Medulla oblongata (tissue), 1 donor: Measurements from ENCODE around the gene FADS6.

Experiments
- DNase-seq: peaks from one replicate; pipeline ENCODE4 v3.0.0-alpha.2; 2015; ENCODE audit errors: extremely low spot score

FADS6 gene

DNA sequence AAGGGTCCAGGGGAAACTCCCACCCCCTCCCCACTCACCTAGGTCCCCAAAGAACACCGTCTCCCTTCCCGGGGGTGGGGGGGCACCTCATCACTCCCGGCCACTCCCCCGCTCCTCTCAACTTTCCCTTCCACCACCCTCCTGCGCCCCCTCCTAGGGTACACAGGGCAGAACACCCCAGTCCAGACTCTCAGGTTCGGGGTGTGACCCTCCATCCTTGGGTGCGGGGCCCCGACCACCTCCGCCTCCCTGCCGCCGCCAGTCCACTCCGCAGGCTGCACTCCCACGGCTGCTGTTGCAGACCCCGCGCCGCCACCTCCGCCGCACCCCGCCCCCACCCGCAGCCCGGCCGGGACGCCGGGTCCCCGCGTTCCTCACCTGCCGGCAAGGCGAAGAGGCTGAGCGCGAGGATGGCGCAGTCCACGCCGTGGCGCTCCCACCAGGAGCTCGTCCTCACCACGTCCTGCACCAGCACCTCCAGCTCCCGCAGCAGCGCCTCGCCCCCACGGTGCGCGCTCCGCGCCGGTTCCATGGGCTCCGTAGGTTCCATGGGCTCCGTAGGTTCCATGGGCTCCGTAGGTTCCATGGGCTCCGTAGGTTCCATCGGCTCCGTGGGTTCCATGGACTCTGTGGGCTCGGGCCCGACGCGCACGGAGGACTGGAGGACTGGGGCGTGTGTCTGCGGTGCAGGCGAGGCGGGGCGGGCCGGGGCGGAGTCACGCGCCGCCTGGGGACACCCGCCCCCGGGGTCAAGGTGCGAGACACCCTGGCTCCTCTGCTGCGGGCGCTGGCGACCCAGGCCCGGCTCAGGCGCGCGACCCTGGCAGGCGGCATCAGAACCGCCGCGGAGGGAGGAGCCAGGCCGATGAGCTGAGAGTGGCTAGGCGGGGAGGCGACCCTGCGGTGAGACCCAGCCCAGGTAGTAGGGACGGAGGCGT is at the start of gene FADS6:
Gene FADS6 (minus strand): TSS at position 660 of the 938 bp plus-strand sequence. CDS start 38 bp downstream, at position 622.
- DNase-seq = no peak

GRCh38 chr17:74941128-74941725 is 47.8 kb upstream of the FADS6 start:
- no peak for DNase-seq

DNA sequence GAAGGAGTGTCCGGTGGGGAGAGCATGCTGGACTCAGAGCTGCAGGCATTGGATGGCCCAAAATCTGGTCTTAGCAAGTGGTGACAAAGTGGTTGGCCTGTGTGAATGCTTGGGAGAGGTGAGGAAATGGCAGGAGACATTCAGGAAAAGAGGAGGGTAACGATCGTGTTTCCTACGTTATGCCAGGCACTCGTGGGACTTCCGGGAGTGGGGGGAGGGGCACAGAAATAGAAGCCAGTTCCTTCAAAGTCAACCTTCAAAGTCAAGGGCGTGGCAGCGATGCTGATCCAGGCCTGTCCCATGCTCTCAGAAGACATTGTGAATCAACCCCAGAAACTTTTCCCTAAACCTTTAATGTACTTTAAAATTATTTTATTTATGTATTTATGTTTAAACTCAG is 46.1 kb upstream of the FADS6 start:
- DNase-seq = no peak

DNA sequence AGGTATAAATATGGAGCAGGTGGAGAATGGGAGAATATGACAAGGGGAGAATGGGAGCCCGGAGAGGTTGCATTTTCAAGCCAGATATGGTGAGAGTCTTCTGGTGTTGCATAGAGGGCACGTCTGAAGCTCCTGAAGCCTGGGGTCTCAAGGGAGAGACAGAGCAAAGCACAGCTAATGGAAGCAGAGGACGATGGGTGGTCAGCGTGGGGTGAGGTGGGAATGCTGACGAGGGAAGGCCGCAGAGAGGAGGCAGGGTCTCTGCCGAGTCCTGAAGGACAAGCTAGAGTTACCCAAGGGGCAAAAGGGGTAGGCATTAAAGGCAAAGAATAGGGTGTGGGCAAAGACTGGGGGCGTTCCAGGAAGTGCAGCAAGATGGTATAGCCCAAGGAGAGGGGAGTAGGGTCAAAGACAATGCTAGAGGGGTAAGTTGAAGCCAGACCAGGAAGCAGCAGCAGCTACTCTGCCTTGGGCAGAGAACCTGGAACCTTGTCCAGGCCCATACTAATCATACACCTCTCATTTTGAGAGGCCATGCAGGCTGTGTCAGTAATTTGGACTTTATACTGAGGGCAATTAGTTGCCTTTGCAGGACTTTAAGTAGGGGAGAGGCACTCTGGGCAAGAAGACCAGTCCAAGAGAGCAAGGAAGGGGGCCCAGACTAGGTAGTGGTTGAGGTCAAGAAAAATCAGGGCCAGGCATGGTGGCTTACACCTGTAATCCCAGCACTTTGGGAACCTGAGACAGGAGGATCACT is 44.9 kb upstream of the FADS6 start:
- no peak for DNase-seq

DNA sequence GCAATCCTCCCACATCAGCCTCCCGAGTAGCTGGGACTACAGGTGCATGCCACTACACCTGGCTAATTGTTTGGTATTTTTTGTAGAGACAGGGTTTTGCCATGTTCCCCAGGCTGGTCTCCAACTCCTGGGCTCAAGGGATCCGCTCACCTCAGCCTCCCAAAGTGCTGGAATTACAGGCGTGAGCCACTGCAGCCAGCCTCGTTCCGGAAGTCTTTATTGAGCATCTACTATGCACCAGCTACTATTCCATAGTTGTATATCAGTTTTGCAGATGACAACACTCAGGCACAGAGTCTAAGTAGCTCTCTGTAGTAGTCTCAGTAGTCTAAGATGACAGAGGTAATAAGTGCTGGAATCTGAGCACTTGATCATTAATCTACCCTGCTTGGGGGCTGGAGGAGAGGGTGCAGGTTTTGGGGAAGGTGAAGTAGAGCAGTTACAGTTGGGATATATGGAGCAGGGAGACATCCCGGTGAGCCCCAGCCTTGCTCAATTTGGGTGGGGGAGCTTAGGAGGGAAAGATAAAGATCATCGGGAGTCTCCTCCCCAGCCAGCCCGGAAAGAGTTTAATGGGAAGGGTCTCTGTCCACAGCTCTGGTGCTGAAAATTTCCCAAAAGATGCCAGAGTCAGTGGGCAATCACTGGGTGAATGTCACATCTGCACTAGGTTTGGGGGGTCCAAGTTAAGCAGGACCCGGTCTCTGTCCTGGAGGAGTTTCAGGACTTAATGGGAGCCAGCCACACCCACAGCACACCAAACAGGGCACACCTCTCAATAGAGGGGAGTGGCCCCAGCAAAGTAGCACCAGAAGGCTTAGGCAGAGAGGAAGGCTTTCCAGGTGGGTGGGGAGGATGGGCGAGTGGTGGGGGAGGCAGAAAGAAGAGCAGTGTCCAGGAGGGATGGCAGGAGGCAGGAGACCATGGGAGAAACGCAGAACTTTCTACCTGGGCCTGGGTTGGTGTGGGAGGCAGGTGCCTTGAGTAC is 43.9 kb upstream of the FADS6 start:
- no peak for DNase-seq

- no peak for DNase-seq
Observed at GRCh38 chr17:74936470-74936799, 43.0 kb upstream of the FADS6 start.

DNA sequence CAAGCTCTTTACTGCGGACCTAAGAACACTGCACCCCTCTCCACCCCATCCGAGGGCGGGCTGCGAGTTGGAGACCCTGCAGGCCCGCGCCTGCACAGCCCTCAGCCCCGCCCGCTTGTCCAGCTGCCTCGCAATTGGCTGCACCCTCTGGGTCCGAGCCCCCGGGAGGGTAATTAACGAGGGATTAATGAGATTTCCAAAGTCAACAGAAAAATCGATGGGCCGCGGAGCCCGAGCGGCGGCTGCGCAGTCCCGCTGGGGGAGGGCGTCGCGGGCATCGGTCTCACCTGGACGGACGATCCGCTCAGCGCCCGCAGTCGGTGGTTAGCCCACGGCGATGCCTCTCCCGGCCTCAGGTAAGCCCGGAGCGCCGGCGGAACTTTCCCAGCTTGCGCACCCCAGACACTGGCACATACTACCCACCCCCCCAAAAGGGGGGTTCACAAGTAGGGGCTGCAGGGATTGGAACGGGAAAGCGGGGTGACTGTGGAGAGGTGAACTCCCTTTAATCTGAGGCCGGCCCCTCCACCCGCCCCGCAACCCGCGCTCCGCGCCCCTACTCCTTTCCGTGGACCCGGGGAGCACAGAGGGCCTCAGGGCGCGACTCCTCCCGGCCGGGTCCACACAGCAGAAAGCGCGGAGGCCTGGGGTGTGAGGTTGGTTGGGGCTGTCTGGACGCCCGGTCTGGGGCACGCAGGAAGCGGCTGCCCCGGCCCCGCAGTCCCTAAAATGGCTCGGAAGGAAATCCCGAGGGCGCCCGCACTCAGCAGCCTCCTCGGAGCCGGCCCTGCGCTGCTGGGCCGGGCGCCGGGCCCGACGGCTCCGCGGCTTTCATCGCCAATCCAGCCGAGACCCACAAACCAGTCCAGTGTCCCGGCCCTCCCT is 42.4 kb upstream of the FADS6 start, which contains the start of gene OTOP3:
Gene OTOP3 (plus strand): TSS at position 314 of the 885 bp plus-strand sequence. CDS start 24 bp downstream, at position 338.
- no peak for DNase-seq

DNA sequence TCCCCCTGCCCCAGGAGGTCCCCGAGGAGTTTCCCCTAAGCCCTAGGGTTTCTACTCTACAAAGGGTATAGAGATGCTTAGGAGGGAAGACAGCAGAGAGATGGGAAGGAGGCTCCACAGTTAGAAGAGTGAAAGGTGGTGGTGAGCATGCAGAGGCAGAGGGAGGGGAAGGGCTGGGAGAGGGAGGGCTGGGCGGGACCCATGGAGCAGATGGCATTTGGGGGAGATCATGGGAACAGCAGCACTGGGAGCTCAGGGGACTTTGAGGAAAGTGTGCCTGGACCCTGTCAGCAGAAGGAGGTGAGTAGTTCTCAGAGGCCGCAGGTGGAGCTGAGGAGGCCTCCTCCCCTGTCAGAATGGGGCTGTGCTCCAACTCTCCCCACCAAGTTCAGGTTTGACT is 41.6 kb upstream of the FADS6 start:
- DNase-seq = no peak

DNA sequence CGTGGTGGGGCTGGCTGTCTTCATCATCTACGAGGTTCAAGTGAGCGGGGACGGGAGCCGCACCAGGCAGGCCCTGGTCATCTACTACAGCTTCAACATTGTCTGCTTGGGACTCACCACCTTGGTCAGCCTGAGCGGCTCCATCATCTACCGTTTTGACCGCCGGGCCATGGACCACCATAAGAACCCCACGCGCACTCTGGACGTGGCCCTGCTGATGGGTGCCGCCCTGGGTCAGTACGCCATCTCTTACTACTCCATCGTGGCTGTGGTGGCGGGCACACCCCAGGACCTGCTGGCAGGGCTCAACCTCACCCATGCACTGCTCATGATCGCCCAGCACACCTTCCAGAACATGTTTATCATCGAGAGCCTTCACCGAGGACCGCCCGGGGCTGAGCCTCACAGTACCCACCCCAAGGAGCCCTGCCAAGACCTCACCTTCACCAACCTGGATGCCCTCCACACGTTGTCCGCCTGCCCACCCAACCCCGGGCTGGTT is 37.2 kb upstream of the FADS6 start:
- no peak for DNase-seq

GRCh38 chr17:74928786-74929185 is 35.4 kb upstream of the FADS6 start:
- no peak for DNase-seq

DNA sequence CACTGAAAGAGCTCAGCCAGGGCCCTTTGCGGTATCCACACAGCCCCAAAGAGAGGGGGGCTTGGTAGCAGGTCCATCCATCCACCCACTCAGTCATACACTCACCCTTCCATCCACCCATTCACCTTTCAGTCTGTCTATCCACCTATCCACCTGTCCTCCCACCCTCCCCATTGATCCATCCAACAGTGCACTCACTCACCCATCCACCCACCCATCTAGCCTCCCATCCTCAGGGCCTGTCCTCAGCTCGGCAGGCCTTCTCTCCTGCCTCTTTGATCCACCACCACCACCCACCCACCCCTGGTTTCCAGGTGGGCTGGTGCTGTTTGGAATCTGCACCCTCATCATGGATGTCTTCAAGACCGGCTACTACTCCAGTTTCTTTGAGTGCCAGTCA is 31.8 kb upstream of the FADS6 start:
- DNase-seq = no peak

- peak; percentile 43 for DNase-seq
Observed at GRCh38 chr17:74924250-74924948, 31.0 kb upstream of the FADS6 start, which contains the start of gene OTOP2. OTOP2 (plus strand) TSS chr17:74924273; CDS start chr17:74924633, 360 bp downstream.

DNA sequence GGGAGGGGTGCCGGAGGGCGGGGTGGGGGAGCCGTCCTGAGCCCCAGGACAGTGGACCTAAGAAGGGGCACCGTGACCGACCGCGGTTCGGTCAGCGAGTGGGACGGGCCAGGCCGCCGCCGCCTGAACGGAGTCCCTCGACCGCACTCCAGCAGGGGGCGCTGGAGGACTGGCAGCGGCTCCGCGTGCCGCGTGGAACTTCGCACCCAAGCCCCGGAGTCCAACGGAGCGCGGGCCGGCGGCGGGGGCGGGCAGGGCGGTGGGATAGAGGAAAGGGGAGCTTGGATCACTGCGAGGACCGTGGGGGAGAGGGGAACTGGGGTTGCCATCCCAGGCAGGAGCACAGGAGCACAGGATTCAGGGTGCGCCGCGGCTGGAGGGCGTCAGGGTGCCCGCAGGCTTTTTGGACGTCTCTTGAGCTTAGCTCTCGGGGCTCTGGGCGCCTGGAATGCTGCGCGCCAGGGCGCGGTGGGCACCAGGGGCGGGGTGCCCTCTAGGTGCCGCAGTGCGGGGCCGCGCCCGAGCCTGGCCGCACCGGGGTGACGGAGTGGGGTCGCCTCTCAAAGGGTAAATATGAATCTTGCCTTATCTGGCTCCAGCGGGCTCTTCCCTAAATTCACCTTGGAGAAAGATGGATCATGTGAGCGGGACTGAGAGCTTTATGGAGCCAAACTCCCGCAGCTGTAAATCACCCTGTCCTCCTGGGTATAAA is 30.3 kb upstream of the FADS6 start:
- peak; percentile 38 for DNase-seq

DNA sequence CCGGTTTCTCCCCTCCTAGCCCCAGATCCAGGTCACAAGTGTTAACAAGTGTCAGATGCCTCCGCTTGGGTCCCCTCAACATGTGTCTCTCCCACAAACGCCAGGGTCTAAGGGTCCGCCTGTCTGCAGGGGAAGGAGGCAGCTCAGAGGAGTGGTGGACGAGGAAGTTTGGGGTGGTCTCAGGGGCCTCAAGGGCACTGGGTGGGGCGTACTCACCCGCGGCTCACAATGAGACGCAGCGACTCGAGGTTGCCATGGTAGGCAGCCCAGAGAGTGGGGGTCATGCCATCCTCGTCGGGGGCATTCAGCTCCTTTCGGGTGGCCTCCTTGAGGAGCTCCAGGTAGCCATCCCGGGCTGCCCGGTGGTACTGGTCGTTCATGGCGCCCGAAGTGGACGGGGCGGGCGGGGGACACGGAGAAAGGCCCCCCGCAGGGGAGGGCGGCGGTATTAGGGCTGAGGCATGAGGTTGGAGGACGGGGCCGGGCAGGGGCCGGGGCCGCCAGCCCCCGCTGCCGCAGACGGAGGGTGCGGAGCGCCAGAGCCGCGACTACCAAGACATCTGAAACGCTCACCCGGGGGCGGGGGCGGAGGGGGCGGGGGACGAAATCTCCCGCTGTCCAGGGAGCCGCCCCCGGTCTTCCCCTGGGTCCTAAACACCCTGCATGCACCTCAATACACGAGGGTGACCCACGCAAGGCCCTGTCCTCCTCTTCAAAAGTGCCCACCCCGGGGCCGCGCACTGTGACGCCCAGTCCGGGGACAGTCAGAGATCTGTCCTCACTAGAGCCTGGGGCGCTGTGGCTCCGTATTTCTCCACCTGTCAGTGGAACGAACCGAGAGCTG is 29.5 kb upstream of the FADS6 start, which contains the start of gene USH1G:
Gene USH1G (minus strand): TSS at position 562 of the 844 bp plus-strand sequence. CDS start 182 bp downstream, at position 380.
- DNase-seq = no peak

GRCh38 chr17:74922172-74922571 is 28.7 kb upstream of the FADS6 start:
- no peak for DNase-seq

- DNase-seq = no peak
Observed at GRCh38 chr17:74921769-74922168, 28.3 kb upstream of the FADS6 start.

DNA sequence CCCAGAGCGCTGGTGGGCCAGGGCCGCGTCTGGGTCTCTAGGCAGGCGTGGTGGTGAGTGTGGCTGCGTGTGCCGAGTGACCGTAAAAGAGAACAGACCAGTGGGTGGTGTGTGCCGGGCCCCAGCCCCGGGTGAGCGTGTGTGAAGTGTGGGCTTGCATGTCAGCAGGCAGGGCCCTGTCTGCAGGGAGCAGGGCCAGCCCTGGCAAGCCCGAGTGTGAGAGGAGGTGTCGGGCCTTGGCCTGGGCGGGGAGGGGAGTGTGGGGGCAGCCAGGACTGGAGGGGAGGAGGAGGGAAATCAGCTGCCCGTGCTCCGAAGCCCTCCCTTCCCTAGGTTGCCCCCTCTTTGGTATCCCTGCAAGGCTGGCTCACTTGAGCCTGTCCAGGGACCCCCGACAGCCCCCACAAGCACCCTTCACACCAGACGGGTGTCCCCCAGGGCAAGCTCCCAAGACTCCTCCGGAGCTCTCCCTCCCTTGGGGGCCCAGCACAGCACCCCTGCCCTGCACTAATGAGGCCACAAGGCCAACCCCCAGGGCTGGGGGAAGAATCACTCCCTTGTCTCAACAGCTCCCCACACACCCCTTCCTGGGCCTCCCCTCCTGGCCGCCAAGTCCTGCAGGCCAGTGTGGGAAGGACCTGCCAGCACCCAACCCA is 27.7 kb upstream of the FADS6 start:
- no peak for DNase-seq
